ENCODE measurements around the gene GRIN2D.

DNA sequence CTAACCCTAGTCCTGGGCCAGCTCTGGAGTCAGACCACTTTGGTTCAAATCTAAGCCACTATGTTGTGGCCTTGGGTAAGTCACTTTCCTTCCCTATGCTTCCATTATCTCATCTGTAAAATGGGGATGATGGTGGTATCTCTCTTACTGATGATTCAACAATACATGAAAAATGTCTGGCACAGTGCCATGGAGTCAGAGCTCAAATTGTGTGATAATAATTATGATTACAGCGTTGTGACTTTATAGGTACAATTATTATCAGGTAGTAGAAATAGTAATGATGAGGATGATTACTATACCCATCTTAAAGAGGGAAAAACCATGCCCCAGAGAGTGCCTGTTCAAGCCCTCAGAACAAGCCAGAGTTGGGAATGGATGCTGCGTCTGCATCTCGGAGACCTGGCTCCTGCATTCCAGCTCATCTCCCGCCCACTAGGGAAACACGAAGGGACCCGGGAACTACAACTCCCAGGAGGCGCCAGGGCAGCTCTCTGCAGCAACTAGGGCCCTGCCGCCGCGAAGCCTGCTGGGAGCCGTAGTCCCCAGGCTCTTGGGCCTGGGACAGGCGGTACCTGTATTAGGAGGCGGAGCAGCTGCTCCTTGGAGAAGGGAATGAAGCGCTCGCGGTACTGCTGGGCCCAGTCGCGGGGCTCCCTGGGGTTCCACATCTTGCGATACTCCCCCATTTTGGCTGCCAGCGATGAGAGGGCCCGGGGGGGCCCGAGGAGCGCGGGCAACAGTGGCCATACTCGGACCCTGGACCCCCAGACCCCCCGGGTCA lies 30.6 kb upstream of the GRIN2D start:
- TF ChIP-seq, protein P1, sequence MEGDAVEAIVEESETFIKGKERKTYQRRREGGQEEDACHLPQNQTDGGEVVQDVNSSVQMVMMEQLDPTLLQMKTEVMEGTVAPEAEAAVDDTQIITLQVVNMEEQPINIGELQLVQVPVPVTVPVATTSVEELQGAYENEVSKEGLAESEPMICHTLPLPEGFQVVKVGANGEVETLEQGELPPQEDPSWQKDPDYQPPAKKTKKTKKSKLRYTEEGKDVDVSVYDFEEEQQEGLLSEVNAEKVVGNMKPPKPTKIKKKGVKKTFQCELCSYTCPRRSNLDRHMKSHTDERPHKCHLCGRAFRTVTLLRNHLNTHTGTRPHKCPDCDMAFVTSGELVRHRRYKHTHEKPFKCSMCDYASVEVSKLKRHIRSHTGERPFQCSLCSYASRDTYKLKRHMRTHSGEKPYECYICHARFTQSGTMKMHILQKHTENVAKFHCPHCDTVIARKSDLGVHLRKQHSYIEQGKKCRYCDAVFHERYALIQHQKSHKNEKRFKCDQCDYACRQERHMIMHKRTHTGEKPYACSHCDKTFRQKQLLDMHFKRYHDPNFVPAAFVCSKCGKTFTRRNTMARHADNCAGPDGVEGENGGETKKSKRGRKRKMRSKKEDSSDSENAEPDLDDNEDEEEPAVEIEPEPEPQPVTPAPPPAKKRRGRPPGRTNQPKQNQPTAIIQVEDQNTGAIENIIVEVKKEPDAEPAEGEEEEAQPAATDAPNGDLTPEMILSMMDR (IDR thresholded peaks at IDR 0.05; ENCODE audit: control extremely low read depth in 1 of 3, insufficient read depth in 1 of 3, low read depth in 1 of 3, low read length in 3 of 3), result no peak
- TF ChIP-seq POLR2AphosphoS5 (IDR thresholded peaks at IDR 0.05; ENCODE audit: low read depth, low read length), result no peak
- TF ChIP-seq TCF12 (IDR thresholded peaks at IDR 0.05; ENCODE audit: low read depth, low read length), result no peak
- no peak for TF ChIP-seq RFX5 (IDR thresholded peaks at IDR 0.05; ENCODE audit: borderline replicate concordance, low read depth, low read length)

Measured in H1 (cell line).